Fibroblast of skin of scalp (primary cell): Measurements from ENCODE around the gene MACF1.
"Not testable (repeated sequence)": the region's sequence is repeated elsewhere in the genome, so short reads cannot be mapped to it uniquely, and the experiment has no call there.

Experiments
- DNase-seq: peaks from one replicate; pipeline ENCODE4 v3.0.0-alpha.2; 2013

The MACF1 gene

GRCh38 chr1:39420493-39420892 lies 216.0 kb downstream of the MACF1 start:
- DNase-seq: no peak

GRCh38 chr1:39422614-39423013 lies 218.1 kb downstream of the MACF1 start:
- DNase-seq: no peak

DNA sequence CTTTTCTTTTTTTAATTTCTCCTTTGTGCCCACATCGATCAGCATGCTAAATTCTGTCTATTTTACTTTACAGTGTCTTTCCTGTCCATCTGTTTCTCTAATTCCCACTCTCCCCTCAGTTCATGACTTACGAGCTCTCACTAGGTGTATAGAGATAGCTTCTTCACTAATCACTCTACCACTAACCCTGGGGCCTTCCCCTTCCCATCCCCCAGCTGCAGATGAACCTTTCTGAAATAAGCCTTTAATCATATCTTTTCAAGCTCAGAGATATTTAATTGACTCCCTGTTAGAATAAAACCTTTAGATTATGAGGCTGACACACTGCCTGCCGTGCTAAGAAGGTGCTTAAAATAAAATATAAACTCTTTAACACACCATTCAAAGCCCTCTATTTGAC lies 220.7 kb downstream of the MACF1 start:
- DNase-seq: no peak

GRCh38 chr1:39425634-39426033 lies 221.1 kb downstream of the MACF1 start:
- DNase-seq: no peak

GRCh38 chr1:39426346-39426745 lies 221.9 kb downstream of the MACF1 start:
- no peak for DNase-seq

GRCh38 chr1:39427374-39427773 lies 222.9 kb downstream of the MACF1 start:
- DNase-seq: no peak

DNA sequence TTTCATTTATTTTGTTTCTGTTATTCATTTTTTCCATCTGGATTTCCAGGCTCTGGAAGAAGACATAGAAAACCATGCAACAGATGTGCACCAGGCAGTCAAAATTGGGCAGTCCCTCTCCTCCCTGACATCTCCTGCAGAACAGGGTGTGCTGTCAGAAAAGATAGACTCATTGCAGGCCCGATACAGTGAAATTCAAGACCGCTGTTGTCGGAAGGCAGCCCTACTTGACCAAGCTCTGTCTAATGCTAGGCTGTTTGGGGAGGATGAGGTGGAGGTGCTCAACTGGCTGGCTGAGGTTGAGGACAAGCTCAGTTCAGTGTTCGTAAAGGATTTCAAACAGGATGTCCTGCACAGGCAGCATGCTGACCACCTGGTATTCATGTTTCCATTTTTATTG lies 223.4 kb downstream of the MACF1 start:
- DNase-seq: no peak

DNA sequence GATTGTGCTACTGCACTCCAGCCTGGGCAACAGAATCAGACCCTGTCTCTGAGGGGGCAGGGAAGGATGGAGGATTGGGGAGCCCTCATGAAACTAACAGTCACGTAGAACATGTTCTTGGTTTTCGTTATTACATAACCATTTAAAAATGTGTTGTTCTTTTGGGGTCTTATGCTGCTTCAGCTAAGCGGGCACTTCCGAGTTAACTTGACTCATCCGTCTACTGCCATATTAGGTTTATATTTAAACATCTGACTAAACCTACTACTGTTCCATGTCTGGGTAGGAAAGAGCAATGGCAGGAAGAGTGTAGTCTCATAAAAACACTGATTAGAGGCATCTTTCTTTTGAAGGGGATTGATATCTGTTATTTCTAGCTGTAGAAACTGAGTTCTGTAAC lies 227.4 kb downstream of the MACF1 start:
- no peak for DNase-seq

DNA sequence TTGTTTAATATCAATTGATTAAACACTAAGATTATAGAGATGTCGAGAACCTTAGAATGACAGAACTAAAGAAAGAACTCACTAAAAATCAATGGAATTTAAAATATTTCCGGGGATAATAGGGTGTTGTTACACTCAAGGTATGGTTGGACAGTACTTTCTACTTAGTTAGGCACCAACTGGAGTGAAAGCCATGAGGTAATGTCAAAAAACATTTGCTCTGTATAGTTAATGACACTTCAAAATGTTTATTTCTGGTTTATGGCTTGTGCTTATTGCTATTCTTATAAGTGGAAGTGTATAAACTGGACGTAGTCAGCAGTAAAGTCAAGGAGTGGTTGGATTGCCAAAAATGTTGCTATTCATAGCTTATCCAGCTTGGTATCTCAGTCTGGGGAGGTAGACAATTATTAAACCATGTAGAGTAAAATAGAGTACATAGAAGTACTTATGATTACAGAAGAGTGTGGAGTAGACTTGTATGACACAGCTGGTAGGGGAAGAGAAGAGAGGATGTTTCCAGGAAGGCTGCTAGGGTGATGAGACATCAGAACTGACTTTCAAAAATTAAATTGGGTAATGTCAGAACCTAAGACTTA lies 230.4 kb downstream of the MACF1 start:
- no peak for DNase-seq

- no peak for DNase-seq
Measured at GRCh38 chr1:39435597-39435996, 231.1 kb downstream of the MACF1 start.

DNA sequence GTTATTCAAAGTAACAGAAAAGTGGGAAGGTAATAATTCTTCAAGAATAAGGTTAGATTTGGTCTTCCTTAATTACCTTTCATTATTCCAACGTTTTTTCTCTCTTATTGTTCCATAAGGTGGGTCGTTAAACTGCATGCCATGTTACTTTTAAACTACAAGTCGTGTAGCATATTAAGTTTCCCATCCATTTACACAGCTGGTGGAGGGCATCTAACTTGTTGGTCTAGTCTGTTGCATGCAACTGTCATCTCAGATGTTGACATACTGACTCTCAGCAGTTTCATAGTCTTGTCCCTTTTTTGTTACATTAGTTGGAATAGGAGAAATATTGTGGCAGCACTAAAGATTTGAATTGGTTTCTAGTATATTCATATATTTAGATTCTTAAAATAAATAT lies 232.3 kb downstream of the MACF1 start:
- no peak for DNase-seq

GRCh38 chr1:39438042-39438441 lies 233.5 kb downstream of the MACF1 start:
- no peak for DNase-seq

GRCh38 chr1:39440856-39441255 lies 236.4 kb downstream of the MACF1 start:
- no peak for DNase-seq

GRCh38 chr1:39441797-39442196 lies 237.3 kb downstream of the MACF1 start:
- DNase-seq: no peak

- DNase-seq: no peak
Measured at GRCh38 chr1:39445573-39445972, 241.1 kb downstream of the MACF1 start.

DNA sequence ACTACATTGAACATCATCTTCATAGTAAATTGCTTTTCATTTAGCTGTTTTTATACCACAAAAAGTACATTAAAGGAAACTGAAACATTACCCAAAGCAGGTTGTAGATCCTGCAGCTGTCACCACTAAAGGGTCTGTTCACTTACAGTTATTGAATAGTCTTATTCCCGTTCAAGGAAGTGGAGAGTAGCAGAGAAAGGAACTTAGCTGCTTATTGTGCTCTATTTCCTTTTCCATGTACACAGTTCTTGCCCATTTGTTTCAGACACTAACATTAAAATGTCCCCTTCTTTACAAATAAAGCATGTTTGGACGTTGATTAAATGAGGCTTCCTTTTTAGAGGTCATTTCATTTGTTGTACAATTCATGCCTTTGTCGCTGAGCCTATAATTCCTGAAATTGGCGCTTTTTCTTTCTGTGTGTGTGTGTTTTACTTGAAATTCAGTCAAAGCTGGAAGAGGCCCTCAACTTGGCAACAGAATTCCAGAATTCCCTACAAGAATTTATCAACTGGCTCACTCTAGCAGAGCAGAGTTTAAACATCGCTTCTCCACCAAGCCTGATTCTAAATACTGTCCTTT lies 242.6 kb downstream of the MACF1 start:
- no peak for DNase-seq

- not testable (repeated sequence) for DNase-seq
Measured at GRCh38 chr1:39450041-39450440, 245.5 kb downstream of the MACF1 start.

DNA sequence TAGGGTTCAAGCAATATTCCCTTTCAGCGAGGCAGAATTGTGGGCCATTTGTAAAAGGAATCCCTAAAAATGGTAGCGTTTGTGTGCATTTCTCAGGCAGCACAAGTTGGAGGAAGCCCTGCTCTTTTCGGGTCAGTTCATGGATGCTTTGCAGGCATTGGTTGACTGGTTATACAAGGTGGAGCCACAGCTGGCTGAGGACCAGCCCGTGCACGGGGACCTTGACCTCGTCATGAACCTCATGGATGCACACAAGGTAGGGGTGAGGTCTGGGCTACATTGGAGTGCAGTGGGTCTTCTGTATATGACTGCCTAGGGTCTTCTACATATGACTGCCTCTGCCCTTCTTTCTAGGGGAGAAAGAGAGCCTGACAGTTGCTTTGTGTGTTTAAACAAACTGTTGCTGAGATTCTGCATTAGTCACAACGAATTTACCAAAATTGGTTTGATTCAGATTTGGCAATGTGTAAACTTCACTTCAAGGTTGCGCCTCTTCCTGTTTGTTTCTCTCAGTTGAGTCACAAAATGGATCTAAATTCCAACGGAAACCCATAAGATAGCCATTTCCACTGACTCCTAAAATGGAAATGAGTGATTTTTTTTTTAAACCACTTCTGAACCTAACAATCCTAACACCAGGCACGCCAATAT lies 246.6 kb downstream of the MACF1 start:
- no peak for DNase-seq

DNA sequence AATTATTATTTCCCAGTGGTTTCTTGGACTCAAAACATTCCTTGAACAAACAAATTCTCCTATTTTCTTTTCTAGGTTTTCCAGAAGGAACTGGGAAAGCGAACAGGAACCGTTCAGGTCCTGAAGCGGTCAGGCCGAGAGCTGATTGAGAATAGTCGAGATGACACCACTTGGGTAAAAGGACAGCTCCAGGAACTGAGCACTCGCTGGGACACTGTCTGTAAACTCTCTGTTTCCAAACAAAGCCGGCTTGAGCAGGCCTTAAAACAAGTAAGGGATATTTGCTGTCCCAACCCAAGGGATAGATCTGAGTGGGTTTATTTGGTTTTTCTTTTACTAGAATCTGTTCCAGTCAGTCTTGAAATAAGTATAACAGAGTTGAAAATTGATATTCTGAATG lies 247.6 kb downstream of the MACF1 start:
- DNase-seq: no peak

DNA sequence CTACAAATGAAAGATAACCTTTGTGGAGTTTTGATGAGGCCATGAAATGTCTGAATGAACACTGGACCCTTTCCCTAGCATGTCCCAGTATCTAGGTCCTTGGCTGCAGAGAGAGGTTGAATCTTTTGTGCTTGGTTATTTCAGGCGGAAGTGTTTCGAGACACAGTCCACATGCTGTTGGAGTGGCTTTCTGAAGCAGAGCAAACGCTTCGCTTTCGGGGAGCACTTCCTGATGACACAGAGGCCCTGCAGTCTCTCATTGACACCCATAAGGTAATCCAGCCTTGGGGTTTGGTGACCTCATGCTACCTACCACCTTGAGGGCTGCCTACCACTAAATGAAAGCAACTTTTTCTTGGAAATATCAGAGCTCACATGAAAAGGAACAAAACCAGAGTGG lies 248.0 kb downstream of the MACF1 start:
- no peak for DNase-seq

- DNase-seq: no peak
Measured at GRCh38 chr1:39453603-39454002, 249.1 kb downstream of the MACF1 start.

DNA sequence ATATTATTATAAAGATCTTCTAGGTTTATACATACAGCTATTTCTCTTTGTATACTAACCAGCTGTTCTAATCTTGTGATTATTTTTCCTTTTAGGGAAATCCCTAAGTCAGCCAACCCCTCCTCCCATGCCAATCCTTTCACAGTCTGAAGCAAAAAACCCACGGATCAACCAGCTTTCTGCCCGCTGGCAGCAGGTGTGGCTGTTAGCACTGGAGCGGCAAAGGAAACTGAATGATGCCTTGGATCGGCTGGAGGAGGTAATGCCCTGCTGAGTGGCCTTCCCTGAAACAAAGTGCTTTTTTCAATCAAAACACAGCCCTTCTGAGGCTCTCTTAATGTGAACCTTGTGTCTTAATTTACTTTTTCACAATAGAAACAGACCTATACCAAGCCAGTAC lies 254.5 kb downstream of the MACF1 start:
- no peak for DNase-seq

GRCh38 chr1:39462074-39462473 lies 257.6 kb downstream of the MACF1 start:
- DNase-seq: peak; percentile 19

- no peak for DNase-seq
Measured at GRCh38 chr1:39466413-39467107, 262.1 kb downstream of the MACF1 start.
